Suppressor macrophage treated with lipopolysaccharide for 4 hours (primary cell): Measurements from ENCODE around the gene NBPF26.
"Not testable (repeated sequence)": the region's sequence is repeated elsewhere in the genome, so short reads cannot be mapped to it uniquely, and the experiment has no call there.

Experiments used
- DNase-seq: peaks from one replicate; pipeline ENCODE4 v3.0.0-alpha.2; 2020

Gene NBPF26

GRCh38 chr1:120859615-120860234 is 136.0 kb downstream of the NBPF26 start:
- not testable (repeated sequence) for DNase-seq

- not testable (repeated sequence) for DNase-seq
Observed at GRCh38 chr1:120878206-120878605, 154.5 kb downstream of the NBPF26 start.

GRCh38 chr1:120880056-120880455 is 156.3 kb downstream of the NBPF26 start:
- not testable (repeated sequence) for DNase-seq

GRCh38 chr1:120881934-120882333 is 158.2 kb downstream of the NBPF26 start:
- not testable (repeated sequence) for DNase-seq
